NCI-H748 (cell line): ENCODE data around the gene C10orf120.

Experiments used
- DNase-seq: peaks from one replicate; lab custom pipeline; 2025; ENCODE audit not compliant: unreplicated experiment; lab: John Stamatoyannopoulos, UW

The C10orf120 gene

GRCh38 chr10:122699796-122700455 lies at the start of gene C10orf120:
TSS of gene C10orf120 (minus strand) at chr10:122699846. CDS start at chr10:122699790, 56 bp downstream.
- no peak for DNase-seq

- DNase-seq = no peak
Measured at GRCh38 chr10:122748496-122748895, 48.9 kb upstream of the C10orf120 start.

GRCh38 chr10:122746408-122746807 lies 46.8 kb upstream of the C10orf120 start:
- no peak for DNase-seq

DNA sequence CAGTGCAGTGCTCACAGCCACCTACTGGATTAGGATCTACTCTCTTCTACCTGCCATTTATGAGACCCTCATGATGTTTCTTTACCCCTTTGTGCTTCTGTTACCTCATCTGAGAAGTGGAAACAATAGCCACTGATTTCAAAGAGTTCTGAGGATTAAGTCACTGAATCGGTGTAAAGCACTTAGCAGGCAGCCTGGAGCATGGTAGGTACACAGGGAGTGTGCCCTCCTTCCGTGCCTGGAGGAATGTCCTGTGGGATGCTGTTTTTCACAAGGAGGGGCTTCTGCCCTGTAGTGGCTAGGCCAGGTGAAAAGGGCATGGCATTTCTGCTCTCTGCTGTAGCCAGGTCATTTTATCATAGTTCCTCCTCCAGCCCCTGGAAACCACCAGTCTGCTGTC lies 44.6 kb upstream of the C10orf120 start:
- DNase-seq = no peak

DNA sequence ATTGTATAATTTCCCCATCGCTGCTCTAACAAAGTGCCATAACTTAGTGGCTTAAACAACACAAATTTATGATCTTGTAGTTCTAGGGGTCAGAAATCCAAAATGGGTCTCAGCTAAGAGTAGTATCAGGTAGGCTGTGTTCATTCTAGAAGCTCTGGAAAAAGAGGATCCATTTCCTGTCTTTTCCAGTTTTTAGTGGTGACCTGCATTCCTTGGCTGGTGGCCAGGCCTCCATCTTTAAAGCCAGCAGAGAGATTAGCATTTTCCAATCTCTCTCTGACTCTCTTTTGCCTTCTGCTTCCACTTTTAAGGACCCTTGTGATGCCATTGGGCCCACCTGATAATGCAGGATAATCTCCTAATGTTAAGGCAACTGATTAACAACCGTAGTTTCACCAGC lies 41.0 kb upstream of the C10orf120 start:
- no peak for DNase-seq

- no peak for DNase-seq
Measured at GRCh38 chr10:122738031-122738430, 38.4 kb upstream of the C10orf120 start.

- no peak for DNase-seq
Measured at GRCh38 chr10:122733931-122734665, 34.5 kb upstream of the C10orf120 start.

DNA sequence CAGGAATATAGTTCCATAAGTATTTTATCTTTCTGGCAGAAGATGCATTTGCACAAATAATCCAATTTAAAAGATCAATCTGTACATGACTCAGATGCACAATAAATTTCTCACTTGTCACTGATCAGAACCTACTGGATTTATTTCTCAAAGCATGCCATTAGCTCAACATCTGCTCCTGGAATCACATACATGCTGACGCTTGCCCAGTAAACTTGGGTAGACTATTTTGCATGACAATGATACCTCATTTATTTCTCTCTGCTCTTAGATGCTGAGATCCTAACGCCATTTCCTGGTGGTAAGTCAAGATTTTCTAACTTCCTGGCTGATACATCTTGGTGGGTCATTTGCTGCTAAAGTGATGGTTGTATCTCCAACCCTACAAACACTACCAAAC lies 33.8 kb upstream of the C10orf120 start:
- DNase-seq = no peak

- DNase-seq = no peak
Measured at GRCh38 chr10:122730238-122730637, 30.6 kb upstream of the C10orf120 start.

GRCh38 chr10:122729126-122729525 lies 29.5 kb upstream of the C10orf120 start:
- DNase-seq = no peak

DNA sequence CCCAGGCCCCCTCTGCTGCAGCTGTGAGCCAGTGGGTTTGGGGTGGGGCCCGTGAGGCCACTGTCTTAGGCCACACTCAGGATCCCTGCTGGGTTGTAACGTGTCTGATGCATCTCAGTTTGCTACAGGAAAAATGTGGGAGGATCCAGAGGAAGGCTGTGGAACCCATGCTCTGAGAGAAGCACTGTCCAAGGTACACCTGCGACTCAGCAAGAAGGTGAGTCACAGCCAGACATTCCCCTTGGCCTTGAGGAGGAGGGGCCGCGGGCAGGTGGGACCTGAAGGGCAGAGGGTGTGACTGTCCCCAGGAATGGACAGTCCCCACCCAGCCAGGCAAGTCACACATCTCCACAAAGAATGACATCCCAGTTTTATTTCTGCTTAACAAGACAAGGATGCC lies 27.8 kb upstream of the C10orf120 start:
- no peak for DNase-seq

GRCh38 chr10:122725768-122726167 lies 26.1 kb upstream of the C10orf120 start:
- DNase-seq = no peak

- DNase-seq = no peak
Measured at GRCh38 chr10:122725006-122725405, 25.4 kb upstream of the C10orf120 start.

- DNase-seq = no peak
Measured at GRCh38 chr10:122721111-122721510, 21.5 kb upstream of the C10orf120 start.

- DNase-seq = no peak
Measured at GRCh38 chr10:122716025-122716424, 16.4 kb upstream of the C10orf120 start.

DNA sequence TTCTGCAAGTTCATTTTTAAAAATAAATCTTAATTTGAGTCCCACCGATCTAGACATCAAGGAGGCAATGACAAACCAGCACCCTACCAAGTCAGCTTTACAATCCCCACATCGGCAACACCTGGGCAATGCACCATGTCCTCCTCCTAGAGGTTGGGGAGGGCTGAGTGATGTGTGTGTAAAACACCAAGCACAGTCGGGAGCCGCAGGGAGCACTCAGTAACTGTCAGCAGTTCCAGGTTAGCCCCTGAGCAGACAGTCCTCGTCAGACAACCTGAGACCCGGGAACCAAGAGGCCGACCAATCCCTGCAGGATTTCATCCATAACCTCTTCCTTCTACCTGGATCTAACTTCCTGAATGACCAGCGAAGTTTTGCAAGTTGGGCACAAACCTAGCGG lies 15.9 kb upstream of the C10orf120 start:
- DNase-seq = no peak

DNA sequence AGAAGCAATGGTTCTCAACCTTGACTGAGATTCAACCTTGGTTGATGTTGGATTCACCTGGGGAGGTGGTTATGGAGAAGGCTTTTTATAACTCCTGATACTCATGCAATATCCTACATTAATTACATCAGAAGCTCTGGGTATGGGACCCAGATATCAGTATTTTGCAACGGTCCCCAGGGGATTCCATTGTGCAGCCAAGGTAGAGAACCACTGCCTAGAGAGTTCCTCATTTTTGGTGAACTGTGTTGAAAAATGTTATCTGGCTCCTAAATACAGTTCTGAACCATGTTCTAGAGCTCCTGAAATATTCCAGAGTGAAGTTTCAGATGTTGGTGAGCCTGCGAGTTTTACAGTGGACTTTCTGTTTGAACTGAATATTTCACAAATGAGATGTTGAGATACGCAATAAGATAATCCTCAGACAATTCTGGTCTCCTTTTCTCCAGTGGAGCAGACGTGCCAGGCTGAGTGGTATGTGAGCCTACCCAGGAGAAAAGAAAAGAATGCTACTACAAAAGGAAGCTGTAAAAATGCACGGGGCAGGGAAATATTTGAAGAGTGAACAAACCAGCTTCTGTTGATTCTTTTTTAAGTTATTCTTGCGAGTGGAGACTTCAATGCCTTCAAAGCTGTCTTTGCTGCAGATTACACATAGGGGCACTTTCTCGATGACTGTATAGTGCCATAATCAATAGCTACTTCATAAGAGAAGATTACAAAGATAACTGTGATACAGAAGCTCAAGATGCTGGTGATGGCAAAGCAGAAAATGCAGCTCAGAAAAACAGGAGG lies 13.6 kb upstream of the C10orf120 start:
- DNase-seq = no peak

GRCh38 chr10:122710576-122710975 lies 10.9 kb upstream of the C10orf120 start:
- DNase-seq = no peak

- DNase-seq = no peak
Measured at GRCh38 chr10:122709971-122710370, 10.3 kb upstream of the C10orf120 start.

- no peak for DNase-seq
Measured at GRCh38 chr10:122707535-122707934, 7.9 kb upstream of the C10orf120 start.

GRCh38 chr10:122706947-122707346 lies 7.3 kb upstream of the C10orf120 start:
- no peak for DNase-seq

GRCh38 chr10:122706467-122706866 lies 6.8 kb upstream of the C10orf120 start:
- DNase-seq = no peak
